ENCODE measurements around the gene GAGE12J. TPM values are rescaled to one million over a fixed set of nuclear protein-coding genes. Genes with fewer than 3 reads are reported as not detected.
"Not testable (repeated sequence)": the region's sequence is repeated elsewhere in the genome, so short reads cannot be mapped to it uniquely, and the experiment has no call there.

GAGE12J gene, protein sequence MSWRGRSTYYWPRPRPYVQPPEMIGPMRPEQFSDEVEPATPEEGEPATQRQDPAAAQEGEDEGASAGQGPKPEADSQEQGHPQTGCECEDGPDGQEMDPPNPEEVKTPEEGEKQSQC
- not detected in 2 replicates for total RNA-seq

DNA sequence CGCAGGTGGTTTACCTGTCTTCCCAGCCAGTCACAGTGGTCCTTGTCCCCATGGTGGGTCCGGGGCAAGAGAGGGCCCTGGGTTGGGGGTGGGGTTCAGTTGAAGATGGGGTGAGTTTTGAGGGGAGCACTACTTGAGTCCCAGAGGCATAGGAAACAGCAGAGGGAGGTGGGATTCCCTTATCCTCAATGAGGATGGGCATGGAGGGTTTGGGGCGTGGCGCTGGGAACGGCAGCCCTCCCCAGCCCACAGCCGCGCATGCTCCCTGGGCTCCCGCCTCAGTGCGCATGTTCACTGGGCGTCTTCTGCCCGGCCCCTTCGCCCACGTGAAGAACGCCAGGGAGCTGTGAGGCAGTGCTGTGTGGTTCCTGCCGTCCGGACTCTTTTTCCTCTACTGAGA is at the start of gene GAGE12J:
Gene GAGE12J (plus strand): TSS at position 301 of the 400 bp plus-strand sequence. CDS start 1,157 bp downstream, outside the sequence.
- DNase-seq (ENCODE audit: low read depth), result not testable (repeated sequence)

DNA sequence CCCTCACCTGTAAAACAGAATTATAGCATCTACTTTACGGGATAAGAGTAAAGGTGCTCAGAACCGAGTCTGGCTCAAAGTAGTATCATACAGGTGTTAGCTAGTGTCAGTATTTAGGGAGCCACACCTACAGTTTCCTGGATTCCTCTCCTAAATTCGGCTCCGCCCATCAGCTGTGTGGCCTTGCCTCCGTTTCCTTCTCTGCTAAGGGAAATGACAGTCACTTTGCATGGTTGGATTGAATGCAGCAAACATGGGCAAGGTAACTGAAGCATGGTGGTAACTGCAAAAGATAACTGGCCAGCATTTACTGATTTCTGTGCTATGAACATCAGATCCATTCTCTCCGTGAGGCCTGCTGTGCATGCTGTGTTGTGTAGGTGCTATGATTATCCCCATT is 49.4 kb upstream of the GAGE12J start:
- DNase-seq (ENCODE audit: low read depth), result no peak

DNA sequence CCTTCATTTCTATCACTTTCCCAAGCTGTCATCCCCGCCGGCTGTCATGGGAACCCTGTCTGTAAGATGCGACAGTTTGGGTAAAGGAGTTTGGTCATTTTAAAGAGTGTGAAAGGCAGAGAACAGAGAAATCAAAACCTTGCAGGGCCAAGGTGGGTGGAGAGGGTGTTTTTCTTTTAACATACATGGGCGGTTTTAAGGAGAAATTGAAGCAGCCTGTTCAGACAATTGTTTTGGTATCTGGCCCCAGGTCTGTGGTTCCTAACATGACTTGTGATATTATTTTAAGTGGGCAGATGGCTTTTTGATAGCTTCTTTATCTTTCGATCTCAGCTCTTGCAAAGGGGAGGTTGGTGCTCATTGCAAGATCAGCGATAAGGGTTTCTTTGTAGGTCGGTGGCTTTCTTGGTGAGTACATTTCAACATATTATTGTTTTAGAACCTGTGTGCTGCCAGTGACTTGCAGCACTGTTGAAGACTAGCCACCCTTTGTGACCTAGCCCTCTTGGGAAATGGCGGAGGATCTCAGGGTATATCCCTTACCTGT is 48.6 kb upstream of the GAGE12J start:
- no peak for DNase-seq (ENCODE audit: low read depth)

DNA sequence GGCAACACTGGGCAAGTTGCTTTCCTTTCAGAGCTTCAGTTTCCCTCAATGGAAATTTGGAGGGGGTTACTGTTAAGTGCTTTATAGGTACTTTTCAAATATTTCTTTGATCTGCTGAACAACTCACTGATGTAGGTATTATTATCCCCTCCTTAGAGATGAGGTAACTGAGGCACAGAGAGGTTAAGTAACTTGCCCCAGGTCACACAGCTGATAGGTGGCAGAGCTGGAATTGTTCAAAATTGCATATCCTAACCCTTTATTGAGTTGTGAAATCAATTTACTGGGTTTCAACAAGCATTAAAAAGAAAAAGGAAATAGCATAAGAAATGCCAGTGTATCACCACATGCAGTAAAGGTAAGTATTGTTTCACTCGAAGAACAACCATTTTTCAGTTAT is 45.6 kb upstream of the GAGE12J start:
- DNase-seq (ENCODE audit: low read depth), result no peak

DNA sequence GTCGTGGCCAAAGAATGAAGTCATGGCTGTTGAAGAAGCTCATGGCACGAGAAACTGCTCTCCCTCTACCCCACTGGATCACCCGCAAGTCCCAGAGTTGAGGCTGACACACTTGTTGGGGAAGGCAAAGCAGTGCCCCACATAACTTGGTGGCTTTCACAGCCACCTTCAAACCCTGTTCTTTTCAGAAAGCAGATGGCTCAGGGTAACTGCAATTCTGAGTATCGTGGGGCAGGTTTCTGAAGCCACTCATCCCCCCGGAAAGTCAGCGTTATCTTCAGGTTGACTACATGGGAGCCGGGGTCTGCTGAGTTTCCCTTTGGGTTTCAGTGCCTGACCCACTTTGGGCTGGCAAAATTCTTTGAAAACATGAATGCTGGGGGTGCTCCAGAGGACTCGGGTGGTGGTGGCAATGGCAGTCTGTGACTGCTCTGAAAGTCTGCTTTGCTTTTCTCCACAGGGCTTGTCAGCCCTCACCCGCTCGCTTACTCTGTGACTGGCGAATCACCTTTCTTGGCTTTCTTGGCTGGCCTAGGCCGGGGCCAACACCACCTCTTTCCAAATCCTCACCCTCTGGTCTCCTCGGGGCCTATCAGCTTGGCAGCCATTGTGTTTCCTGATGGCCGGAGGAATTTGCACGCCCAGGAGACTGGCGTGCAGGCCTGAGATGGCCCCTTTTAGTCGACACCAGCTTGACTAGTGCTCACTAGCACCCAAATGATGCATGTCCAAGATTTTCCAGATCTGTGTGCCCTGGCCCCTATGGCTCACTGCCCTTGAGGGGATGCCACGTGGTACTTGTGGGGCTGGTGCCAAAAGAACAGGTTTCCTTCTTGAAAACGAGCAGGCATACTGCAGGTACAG is 44.9 kb upstream of the GAGE12J start:
- no peak for DNase-seq (ENCODE audit: low read depth)

DNA sequence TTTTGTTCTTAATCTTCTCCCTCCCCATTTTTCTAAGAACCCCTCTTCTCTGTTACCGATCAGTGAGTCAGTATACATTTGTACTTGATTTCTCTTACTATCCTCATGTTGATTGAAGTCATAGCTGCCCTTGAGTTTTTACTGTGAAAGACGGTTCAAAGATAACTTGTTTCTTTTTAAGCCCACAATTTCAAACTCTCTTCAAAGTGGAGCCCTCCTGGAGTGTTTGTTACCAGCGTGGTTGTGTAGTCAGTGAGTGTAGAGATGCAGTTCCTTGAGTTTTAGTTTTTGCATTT is 44.4 kb upstream of the GAGE12J start:
- no peak for DNase-seq (ENCODE audit: low read depth)

DNA sequence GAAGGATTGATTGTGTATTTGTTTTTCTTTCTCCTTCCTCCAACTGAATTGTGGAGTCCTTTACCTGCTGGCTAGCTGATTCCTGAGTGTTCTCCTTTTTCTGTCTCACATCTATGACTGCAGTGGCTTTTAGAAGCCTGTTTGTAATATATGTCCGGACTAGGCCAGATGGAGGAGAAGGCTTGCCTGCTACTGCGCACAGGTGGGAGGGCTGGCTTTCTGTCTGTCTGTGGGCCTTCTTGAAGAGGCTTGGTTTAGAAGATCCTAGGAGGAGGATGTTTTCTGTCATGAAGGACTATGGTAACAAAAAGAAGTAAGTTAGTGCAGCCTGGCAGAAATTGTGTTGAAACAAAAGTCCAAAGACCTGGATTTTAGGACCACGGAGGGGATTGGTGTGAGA is 43.8 kb upstream of the GAGE12J start:
- DNase-seq (ENCODE audit: low read depth), result no peak

DNA sequence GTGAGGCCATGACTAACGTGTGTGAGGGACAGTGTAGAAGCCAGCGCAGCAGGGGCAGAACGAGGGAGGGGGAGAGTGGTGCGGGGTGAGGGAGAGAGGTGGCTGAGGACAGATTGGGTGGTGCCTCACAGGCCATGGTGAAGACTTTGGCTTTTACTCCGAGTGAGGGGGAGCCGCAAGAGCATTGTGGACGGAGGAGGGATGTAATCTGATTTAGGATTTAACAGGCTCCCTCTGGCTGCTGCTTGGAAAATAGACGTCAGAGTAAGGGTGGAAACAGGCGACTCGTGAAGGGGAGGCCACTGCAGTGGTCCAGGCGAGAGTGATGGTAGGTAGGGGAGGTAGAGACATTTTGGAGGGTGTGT is 39.2 kb upstream of the GAGE12J start:
- DNase-seq (ENCODE audit: low read depth), result no peak

DNA sequence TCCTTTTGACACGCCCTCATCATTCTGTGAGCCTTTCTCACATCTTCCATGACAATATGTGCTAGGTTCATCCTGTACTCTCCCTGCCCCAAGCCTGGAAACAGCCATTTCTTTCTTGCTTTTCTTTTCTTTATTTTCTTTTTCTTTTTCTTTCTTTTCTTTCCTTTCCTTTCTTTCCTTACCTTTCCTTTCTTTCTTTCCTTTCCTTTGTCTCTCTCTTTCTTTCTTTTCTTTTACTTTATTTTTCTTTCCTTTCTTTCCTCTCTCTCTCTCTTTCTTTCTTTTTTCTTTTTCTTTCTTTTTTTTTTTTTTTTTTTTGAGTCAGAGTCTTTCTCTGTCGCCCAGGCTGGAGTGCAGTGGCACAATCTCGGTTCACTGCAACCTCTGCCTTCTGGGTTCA is 37.6 kb upstream of the GAGE12J start:
- no peak for DNase-seq (ENCODE audit: low read depth)

DNA sequence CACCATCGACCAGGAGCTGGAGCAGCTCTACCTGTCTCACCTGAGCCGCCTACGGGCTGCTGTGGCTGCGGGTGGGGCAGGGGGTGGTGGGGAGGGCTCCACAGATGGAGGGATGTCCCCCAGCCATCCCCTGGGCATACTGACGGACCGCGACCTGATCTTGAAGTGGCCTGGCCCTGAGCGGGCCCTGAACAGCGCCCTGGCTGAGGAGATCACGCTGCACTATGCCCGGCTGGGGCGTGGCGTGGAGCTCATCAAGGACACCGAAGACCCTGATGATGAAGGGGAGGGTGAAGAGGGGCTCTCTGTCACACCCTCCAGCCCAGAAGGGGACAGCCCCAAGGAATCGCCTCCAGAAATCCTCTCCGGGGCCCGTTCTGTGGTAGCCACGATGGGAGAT is 35.7 kb upstream of the GAGE12J start:
- DNase-seq (ENCODE audit: low read depth), result no peak

DNA sequence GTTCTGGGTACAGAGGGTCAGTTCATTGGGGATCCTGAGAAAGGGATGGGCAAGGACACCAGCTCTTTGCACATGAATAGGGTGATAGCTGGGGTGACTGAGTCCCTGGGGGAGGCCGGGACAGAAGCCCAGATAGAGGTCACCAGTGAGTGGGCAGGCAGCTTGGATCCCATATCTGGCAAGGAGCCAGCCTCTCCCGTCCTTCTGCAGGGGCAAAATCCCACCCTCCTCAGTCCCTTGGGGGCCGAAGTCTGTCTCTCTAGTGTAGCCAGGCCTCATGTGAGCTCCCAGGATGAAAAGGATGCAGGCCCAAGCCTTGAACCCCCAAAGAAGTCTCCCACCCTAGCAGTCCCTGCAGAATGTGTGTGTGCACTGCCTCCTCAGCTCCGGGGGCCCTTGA is 35.3 kb upstream of the GAGE12J start:
- no peak for DNase-seq (ENCODE audit: low read depth)

DNA sequence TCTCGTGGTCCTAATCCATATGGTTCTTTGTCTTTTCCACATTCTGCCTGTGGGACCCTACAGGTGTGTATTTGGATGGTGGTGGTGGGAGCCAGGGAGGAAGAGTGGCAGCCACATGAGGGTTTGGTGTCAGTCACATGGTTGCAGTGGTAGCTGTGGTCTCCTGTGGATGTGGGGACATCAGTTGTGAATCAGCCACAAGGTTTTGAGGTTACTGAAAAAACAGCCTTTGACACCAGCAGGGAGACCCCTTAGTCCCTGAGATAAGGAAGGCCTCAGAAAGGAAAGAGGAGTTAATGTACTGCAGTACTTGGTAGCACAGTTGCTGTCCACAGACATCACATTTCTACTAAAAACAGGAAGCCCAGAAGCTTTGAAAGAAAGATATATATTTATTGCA is 34.2 kb upstream of the GAGE12J start:
- no peak for DNase-seq (ENCODE audit: low read depth)

DNA sequence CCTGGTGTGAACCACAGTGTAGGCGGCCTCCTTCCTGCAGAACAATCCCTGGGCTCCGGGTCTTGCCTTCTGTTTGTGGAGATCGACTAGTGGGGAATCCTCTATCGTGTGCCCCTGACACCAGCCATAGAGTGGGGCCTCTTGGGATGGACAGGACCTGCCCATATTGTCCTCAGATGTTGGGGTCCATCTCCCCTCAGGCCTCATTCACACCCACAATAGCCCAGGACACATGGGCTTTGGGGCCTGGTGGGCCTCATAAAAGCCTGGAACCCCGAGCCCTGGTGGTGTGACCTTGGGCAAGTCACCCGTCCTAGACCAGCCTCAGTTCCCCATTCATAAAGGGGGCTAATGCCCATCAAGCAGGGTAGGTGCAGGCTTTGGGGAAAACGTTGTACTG is 31.6 kb upstream of the GAGE12J start:
- DNase-seq (ENCODE audit: low read depth), result no peak

DNA sequence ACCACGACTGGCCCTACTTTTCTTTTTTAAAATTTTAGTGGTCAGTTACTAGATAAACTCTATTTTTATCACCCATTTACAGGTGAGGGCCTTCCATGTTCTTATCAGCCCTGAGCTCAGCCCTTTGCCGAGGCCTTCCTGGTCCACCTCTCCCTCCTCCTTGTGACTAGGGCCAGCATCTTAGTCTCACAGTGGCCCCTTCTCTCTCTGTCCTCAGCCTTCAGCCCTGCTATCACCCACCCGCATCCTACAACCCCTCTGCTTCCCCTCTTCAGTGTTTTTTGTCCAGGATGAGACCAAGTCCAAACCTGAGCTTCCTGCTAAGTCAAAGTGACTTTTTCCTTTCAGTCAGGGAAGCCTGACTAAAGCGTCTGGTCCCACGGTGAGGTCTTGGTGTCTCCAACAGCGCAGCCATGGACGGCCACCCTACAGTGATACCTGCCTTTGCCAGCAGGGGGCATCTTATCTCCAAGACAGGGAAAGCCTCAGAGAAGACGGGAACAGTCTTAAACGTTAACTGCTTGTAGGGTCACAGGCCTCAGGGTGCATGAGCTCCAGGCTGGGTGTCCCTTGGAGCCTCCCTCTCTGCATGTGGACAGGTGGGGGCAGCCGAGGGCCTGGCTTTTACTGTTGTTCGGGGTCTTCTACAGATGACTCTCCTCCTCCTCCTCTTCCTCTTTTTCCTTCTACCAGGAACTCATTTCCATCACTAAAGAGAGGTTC is 30.1 kb upstream of the GAGE12J start:
- DNase-seq (ENCODE audit: low read depth), result peak; percentile 30

DNA sequence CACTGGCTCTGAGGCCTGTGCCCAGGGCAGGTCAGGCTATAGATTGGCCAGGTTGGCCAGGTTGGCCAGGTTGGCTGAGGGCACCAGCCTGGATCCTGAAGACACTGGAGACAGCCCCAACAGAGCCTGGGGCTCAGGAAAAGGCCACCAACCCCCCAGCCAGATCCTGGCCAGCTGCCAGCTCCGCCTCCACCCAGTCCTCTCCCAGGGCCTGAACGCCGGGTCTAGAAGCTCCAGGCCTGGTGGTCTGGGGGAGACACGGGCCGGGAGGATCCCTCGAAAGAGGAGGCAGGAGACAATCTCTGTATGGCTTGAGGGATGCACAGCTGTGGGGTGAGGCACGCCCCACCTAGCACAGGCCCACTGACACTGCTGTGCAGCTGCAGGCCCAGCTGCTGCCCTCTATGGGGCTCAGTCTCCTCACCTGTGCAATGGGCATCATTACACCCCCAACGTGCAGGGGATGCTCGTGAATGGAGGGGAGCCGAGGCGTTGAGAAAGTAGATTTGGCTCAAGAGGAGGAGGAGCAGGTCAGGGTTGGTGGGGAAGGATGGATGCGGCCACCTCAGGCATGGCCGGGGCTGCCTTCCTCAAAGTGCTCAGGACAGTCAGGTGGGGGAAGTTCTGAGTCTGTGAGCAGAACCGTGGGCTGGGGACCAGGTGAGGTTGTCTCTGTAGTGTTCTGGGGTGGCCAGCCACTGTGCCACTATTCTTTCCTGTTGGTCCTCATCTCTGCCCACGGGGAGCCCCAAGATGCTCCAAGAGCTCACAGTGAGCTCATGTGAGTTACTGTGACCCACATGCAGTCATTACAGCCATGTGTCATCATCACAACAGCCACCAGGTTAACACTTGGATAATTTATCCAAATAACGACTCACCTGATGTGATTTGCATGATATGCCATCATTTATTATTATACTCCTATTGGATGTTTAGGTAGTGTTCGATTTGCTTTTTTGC is 29.2 kb upstream of the GAGE12J start:
- no peak for DNase-seq (ENCODE audit: low read depth)

DNA sequence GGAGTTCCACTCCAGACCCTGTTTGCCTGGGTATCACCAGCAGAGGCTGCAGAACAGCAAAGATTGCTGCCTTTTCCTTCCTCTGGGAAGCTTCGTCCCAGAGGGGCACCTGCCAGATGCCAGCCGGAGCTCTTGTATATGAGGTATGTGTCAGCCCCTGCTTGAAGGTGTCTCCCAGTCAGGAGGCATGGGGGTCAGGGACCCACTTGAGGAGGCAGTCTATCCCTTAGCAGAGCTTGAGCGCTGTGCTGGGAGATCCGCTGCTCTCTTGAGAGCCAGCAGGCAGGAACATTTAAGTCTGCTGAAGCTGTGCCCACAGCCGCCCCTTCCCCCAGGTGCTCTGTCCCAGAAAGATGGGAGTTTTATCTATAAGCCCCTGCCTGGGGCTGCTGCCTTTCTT is 22.5 kb upstream of the GAGE12J start:
- DNase-seq (ENCODE audit: low read depth), result not testable (repeated sequence)

DNA sequence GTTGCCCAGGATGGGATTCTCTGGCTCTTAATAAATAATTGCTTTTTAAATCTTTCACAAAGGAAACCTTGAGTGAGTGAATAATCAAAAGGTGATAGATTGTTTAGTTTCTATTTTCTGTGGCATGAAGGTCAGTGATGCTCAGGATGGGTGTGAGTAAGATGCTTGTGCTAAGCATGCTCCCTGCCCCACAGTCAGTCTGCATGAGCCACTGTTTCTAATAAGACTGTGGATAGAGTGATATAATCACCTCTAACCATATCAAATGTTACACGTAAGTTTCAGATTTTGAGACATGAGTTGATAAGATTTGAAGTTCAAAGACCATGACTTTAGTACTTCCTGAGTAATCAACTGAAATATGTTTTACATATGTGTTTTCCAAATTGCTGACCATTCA is 21.1 kb upstream of the GAGE12J start:
- DNase-seq (ENCODE audit: low read depth), result no peak

DNA sequence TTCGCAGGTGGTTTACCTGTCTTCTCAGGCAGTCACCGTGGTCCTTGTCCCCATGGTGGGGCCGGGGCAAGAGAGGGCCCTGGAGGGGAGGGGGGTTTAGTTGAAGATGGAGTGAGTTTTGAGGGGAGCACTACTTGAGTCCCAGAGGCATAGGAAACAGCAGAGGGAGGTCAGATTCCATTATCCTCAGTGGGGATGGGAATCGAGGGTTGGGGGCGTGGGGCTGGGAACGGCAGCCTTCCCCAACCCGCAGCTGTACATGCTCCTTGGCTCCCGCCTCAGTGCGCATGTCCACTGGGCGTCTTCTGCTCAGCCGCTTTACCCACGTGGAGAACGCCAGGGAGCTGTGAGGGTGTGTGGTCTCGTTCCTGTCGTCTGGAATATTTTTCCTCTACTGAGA is 18.5 kb upstream of the GAGE12J start, which contains the start of gene GAGE10:
Gene GAGE10 (plus strand): TSS at position 301 of the 400 bp plus-strand sequence. CDS start 1,214 bp downstream, outside the sequence.
- no peak for DNase-seq (ENCODE audit: low read depth)

DNA sequence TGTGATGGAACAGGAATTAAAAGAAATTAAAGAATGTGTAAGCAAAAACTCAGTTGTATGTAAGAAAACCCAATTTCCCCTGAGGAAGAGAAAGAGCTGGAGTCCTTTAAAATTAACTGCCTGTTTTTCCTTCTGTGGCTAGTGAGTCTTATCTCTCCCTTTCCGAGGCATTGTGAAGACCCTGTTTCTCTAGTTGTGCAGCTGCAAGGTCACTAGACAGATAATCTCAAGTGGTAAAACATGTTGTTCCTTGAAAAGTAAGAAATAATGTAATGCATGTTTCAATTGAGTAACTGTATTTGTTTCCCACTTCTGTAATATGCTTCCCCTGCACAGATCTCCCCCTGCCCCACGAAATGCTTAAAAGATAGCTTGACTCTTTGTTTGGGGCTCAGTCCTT is 14.1 kb upstream of the GAGE12J start:
- DNase-seq (ENCODE audit: low read depth), result not testable (repeated sequence)

DNA sequence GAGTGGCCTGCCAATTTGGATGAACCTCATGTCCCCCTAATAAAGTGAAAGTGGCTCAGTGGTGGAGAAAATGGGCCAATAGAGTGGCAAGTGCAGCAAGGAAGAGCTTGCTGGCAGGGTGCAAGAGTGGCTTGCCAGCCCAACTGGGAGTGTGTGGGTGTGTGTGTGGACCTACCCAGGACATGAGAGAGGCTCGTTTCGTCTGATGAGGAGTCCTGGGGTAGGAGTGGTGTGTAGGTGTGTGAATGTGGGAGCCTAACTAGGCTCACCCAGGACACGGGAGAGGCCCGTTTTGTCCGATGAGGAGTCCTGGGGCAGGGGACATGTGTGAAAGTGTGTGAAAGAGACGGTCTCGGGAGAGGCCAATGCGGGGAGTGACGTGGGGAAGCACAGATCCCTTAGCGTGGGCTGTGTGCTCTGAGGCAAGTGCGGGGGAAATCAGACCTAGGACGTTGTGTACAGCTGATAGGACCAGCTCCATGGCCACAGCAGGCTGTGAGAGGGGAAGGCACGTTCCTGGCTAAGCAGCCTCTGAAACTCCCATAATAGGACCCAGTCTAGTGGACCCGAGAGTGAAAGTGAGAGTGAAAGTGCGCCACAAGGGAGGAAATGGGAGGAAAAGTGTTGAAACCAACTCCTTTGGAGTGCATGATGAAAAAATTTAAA is 13.1 kb upstream of the GAGE12J start:
- DNase-seq (ENCODE audit: low read depth), result no peak

DNA sequence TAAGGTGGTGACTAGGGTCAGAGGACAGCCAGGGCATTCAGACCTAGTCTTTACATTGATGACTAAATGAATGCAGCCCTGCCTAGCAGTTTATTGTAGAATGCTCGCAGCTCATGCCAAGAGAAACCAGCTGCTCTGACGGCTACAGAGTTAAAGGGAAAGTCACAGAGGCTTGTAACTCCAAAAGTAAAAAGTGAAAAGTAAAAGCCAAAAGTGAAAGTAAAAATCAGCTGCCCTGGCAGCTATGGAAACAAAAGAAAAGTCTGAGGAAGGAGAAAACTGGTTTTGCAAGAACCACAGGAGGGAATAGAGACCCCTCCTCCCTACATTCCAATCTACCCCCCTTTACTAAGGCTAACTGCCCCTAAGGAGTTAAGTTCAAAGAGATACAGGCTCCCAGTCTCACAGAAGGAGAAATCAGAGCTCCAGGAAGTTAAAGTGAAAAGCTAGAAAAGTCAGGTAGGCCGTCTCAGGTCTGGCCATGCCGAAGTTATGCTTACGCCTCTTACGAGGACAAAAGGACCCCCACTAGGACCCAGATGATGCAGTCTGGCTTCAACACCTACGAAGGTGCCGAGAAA is 12.3 kb upstream of the GAGE12J start:
- DNase-seq (ENCODE audit: low read depth), result peak; percentile 18

Data from renal cortical epithelial cell (primary cell).